DND-41 (cell line): ENCODE measurements around the gene STXBP5.

ENCODE experiments used
- ATAC-seq: fragments of 200-7000 bp; cut with Tn5 transposase; 3 replicates; pipeline ENCODE4 v1.9.1; 2021; ENCODE audit warnings: low read depth; ENCODE audit not compliant: insufficient read depth
- DNase-seq: peaks from one replicate; pipeline ENCODE4 v3.0.0-alpha.2; 2020
- H2AFZ ChIP-seq: 2 replicates; pipeline ENCODE4 v1.6.0; 2012; ENCODE audit warnings: low read depth, low read length
- H3K27ac ChIP-seq: 2 replicates; pipeline ENCODE4 v1.5.1; 2012; ENCODE audit warnings: low read length, inconsistent platforms
- H3K27me3 ChIP-seq: fragments of 200-600 bp; sonication (generic); 2 replicates; pipeline ENCODE4 v1.6.0; 2012; ENCODE audit warnings: low read length, mild to moderate bottlenecking, inconsistent platforms; ENCODE audit not compliant: insufficient read depth, poor library complexity
- H3K36me3 ChIP-seq: 2 replicates; pipeline ENCODE4 v1.5.1; 2012; ENCODE audit warnings: low read length, inconsistent platforms; ENCODE audit not compliant: insufficient read depth
- H3K4me1 ChIP-seq: 2 replicates; pipeline ENCODE4 v1.5.1; 2012; ENCODE audit warnings: mild to moderate bottlenecking, low read length; ENCODE audit not compliant: insufficient read depth
- H3K4me2 ChIP-seq: 2 replicates; pipeline ENCODE4 v1.6.0; 2012; ENCODE audit warnings: mild to moderate bottlenecking, moderate library complexity, low read length, inconsistent platforms; ENCODE audit not compliant: insufficient read depth
- H3K4me3 ChIP-seq, 2 experiments: fragments of 200-600 bp in 1 of 2; shearing (Covaris generic) in 1 of 2; 2 replicates each; pipeline ENCODE4 v1.5.1; 2012 to 2016; ENCODE audit warnings: inconsistent platforms in 2 of 2, low read length in 2 of 2, mild to moderate bottlenecking in 2 of 2, low read depth in 1 of 2, moderate library complexity in 1 of 2
- H3K79me2 ChIP-seq: 2 replicates; pipeline ENCODE4 v1.6.0; 2012; ENCODE audit warnings: low read length, inconsistent platforms; ENCODE audit not compliant: insufficient read depth
- H3K9ac ChIP-seq: 2 replicates; pipeline ENCODE4 v1.6.0; 2012; ENCODE audit warnings: low read depth, mild to moderate bottlenecking, inconsistent platforms, low read length, moderate library complexity
- H3K9me3 ChIP-seq: 2 replicates; pipeline ENCODE4 v1.5.1; 2012; ENCODE audit warnings: low read length, moderate library complexity, mild to moderate bottlenecking, inconsistent platforms; ENCODE audit not compliant: insufficient read depth, severe bottlenecking
- H4K20me1 ChIP-seq: 2 replicates; pipeline ENCODE4 v1.6.0; 2012; ENCODE audit warnings: low read length; ENCODE audit not compliant: insufficient read depth
- EZH2 ChIP-seq: IDR thresholded peaks from 3 replicates; pipeline ENCODE4 v1.6.1; 2012; ENCODE audit warnings: borderline replicate concordance, low read depth, mild to moderate bottlenecking, moderate library complexity, low read length, inconsistent platforms; ENCODE audit not compliant: severe bottlenecking
- TF ChIP-seq, protein P1 (sequence below): IDR thresholded peaks from 2 replicates; pipeline ENCODE4 v1.5.1; 2012; ENCODE audit warnings: borderline replicate concordance, low read length, moderate library complexity, mild to moderate bottlenecking; ENCODE audit not compliant: poor library complexity, severe bottlenecking; ENCODE audit errors: extremely low read depth

Gene STXBP5

DNA sequence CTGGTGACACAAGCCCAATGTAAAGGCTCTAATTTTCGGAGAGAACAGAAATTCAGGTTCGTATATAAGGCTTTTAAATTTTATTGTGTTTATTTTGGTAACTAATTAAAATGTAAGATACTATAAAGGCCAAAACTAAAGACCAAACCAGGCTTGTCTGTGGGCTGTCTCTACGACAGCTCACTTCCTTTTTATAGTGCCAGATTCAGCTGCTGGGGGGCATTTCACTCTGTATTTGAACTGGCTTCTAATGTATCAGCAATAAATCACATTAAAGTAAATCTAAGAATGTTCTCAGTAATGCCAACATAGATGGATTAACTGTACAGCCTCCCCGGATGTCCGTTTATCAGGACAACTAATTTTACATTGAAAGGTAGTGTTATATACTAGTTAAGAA lies 31.1 kb upstream of the STXBP5 start:
- Histone ChIP-seq H3K9me3 (no peaks in the 10 kb centered on the region), H4K20me1 (no peaks in the 10 kb centered on the region), H2AFZ (no peak overlapping the region), H3K27ac (no peak overlapping the region), H3K9ac (no peak overlapping the region), H3K36me3 (no peaks in the 10 kb centered on the region), H3K4me2 (no peak overlapping the region), H3K4me3 (no peak overlapping the region), H3K79me2 (no peaks in the 10 kb centered on the region), H3K4me1 (no peaks in the 10 kb centered on the region), H3K27me3 (no peaks in the 10 kb centered on the region)
- ATAC-seq (no peak), DNase-seq (no peak)
- TF ChIP-seq, protein P1, sequence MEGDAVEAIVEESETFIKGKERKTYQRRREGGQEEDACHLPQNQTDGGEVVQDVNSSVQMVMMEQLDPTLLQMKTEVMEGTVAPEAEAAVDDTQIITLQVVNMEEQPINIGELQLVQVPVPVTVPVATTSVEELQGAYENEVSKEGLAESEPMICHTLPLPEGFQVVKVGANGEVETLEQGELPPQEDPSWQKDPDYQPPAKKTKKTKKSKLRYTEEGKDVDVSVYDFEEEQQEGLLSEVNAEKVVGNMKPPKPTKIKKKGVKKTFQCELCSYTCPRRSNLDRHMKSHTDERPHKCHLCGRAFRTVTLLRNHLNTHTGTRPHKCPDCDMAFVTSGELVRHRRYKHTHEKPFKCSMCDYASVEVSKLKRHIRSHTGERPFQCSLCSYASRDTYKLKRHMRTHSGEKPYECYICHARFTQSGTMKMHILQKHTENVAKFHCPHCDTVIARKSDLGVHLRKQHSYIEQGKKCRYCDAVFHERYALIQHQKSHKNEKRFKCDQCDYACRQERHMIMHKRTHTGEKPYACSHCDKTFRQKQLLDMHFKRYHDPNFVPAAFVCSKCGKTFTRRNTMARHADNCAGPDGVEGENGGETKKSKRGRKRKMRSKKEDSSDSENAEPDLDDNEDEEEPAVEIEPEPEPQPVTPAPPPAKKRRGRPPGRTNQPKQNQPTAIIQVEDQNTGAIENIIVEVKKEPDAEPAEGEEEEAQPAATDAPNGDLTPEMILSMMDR = no peak
- no peak for TF ChIP-seq EZH2

DNA sequence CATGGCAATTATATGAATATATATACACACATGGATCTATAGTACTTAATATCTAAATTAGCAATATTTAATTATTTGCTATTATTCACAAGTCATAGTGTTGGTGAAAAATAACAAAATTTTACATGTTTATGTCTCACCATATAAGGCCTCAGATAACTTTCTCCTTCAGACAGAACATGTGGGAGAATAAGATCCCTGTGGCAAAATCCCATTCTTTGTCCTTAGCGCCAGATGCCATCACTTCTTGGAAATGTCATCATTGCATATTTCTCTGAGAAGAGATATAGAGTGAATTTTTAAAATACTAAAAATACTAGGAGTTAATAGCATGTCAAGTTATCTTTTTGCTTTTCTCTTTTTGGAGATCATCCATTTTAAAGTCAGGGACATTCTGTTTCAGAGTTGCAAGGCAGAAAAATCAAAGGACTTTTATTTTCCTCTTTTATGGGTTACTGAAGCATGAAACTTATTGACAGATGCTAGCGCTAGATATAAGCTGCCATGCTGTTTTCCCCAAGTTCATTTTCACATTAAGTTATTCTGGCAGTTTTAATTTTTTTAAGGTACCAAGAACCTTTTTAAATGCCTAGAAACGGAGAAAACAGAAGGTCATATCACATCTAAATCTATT lies 30.4 kb upstream of the STXBP5 start:
- no peaks in the 10 kb centered on the region for H3K79me2 ChIP-seq
- DNase-seq (no peak), ATAC-seq (no peak)
- no peak overlapping the region for H3K4me2 ChIP-seq
- H3K4me1 ChIP-seq = no peaks in the 10 kb centered on the region
- H4K20me1 ChIP-seq = no peaks in the 10 kb centered on the region
- no peak overlapping the region for H2AFZ ChIP-seq
- no peaks in the 10 kb centered on the region for H3K36me3 ChIP-seq
- H3K27ac ChIP-seq = no peak overlapping the region
- no peak overlapping the region for H3K9ac ChIP-seq
- TF ChIP-seq, protein P1 = no peak
- no peak for TF ChIP-seq EZH2
- H3K27me3 ChIP-seq = no peaks in the 10 kb centered on the region
- no peaks in the 10 kb centered on the region for H3K9me3 ChIP-seq
- no peak overlapping the region for H3K4me3 ChIP-seq

DNA sequence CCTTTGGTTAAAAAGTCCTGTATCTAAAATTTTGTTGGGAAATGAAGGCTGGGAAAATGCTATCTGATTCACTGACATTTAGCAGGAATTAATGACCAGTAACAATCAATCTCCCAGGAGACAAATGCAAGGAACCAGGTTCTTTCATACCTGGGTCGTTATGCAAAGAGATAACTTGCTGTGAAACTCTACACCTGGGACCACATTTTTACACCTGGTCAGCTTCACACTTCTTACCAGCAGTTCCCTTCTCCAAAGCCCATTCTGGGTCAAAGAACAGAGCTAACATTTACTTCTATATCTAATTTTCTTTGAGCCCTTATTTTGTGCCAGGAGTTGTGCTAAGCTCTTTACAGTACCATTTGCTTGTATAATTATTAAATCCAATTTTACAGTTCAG lies 27.4 kb upstream of the STXBP5 start:
- Histone ChIP-seq H3K9ac (no peak overlapping the region), H3K27ac (no peak overlapping the region), H3K27me3 (no peaks in the 10 kb centered on the region), H3K4me3 (no peak overlapping the region), H2AFZ (no peak overlapping the region), H3K36me3 (no peaks in the 10 kb centered on the region), H3K9me3 (no peaks in the 10 kb centered on the region), H3K4me1 (no peaks in the 10 kb centered on the region), H4K20me1 (no peaks in the 10 kb centered on the region), H3K4me2 (no peak overlapping the region), H3K79me2 (no peaks in the 10 kb centered on the region)
- DNase-seq = no peak
- no peak for ATAC-seq
- TF ChIP-seq, protein P1 = no peak
- no peak for TF ChIP-seq EZH2

DNA sequence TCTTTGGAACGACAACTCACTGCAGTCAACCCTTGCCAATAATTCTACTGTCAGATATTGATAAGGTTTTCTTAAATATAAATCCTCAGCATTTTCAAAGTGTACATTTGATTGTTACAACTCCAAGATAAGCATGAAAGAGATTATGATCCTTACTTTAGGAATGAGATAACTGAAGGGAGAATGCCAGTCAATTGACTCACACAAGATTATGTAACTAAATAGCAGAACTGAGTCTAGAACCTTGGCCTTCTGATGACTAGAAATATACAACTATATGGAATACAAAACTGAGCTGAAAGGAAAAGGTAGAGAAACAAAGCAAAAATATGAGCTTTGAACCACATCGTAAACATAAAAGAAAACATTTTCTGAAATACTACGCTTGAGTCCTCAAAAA lies 26.9 kb upstream of the STXBP5 start:
- ATAC-seq (no peak), DNase-seq (no peak)
- H3K9ac ChIP-seq = no peak overlapping the region
- no peaks in the 10 kb centered on the region for H3K79me2 ChIP-seq
- no peak overlapping the region for H2AFZ ChIP-seq
- H3K4me1 ChIP-seq = no peaks in the 10 kb centered on the region
- H3K4me2 ChIP-seq = no peak overlapping the region
- TF ChIP-seq EZH2 = no peak
- TF ChIP-seq, protein P1 = no peak
- H3K36me3 ChIP-seq = no peaks in the 10 kb centered on the region
- H3K4me3 ChIP-seq = no peak overlapping the region
- no peaks in the 10 kb centered on the region for H4K20me1 ChIP-seq
- H3K27ac ChIP-seq = no peak overlapping the region
- no peaks in the 10 kb centered on the region for H3K9me3 ChIP-seq
- H3K27me3 ChIP-seq = no peaks in the 10 kb centered on the region
